HG03378 (cell line): ENCODE results near the gene SHLD1.

Experiments
- ATAC-seq: cut with Tn5 transposase; IDR thresholded peaks from one replicate; pipeline ENCODE4 v1.9.1; 2021; ENCODE audit warnings: mild to moderate bottlenecking, moderate library complexity; ENCODE audit not compliant: unreplicated experiment

The SHLD1 gene

DNA sequence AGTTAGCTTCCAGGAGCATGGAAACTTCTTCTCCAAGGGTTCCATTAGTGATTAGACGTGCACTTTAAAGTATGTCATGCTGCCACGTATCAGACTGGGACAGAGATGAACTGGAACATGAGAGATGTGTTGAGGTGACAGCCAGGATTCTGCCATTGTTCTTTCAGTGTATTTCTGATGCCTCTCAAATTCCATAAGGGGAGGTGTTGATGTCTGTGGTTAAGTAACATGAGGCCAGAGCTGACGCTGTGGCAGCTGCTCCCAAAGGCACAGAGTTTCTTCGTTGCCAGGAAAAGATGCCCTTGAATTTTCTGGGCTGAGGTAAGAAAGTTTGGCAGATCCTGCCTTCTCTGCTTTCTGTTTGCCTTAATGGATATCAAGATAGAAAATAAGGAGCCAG is 136.6 kb downstream of the SHLD1 start:
- ATAC-seq = no peak

GRCh38 chr20:5887386-5887785 is 137.2 kb downstream of the SHLD1 start:
- no peak for ATAC-seq

- ATAC-seq = no peak
Measured at GRCh38 chr20:5888041-5888440, 137.8 kb downstream of the SHLD1 start.

DNA sequence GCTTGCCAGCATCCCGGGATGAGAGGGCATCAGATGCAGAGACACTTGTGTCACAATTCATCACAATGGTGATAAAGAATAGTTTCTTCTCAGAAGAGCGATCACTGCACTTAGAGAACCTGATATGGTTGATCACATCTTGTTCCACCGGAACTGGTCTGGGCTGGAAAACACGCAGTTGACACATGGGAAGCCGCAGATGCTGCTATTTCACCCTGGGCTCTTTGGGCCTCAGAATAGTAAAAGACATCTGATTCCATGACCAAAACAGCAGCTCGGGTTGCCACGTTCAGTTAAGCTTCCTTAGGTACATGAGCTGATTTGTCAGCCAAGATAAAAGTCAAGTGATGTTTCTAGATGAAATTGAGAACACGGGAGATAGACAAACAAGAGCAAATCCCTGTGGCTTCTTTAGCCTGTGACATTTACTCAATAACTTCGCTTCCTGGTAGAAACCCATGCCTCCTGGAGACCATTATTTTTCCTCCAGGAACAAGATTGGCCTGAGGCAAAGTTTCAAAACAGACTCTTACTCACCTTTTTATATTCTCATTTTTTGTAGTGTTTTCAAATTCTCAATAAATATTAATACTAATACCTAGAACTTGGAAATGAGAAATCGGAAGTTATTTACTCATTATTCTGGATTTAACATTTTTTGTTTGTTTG is 140.7 kb downstream of the SHLD1 start:
- no peak for ATAC-seq

DNA sequence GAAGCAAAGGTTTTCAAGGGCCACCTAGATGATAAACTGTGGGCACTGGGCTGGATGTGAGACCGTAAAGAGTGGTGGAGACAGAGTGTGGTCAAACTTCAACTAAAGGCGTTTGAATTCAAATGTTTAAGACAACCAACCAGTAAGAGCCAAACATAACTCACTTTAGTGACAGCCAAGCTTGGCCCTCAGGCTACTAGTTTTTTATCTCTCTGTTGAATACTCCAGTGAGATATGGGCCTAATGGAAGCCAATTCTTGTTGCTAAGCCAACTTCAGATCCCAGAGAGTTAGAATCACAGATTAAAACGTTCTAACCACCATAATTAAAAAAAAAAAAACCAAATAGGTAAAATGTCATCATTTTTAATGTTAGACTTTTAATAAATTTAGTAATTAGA is 142.9 kb downstream of the SHLD1 start:
- no peak for ATAC-seq

- ATAC-seq = no peak
Measured at GRCh38 chr20:5893621-5894020, 143.4 kb downstream of the SHLD1 start.

GRCh38 chr20:5895626-5896025 is 145.4 kb downstream of the SHLD1 start:
- ATAC-seq = no peak

GRCh38 chr20:5899444-5899843 is 149.2 kb downstream of the SHLD1 start:
- no peak for ATAC-seq

GRCh38 chr20:5900908-5901307 is 150.7 kb downstream of the SHLD1 start:
- no peak for ATAC-seq

- no peak for ATAC-seq
Measured at GRCh38 chr20:5908981-5909380, 158.8 kb downstream of the SHLD1 start.

DNA sequence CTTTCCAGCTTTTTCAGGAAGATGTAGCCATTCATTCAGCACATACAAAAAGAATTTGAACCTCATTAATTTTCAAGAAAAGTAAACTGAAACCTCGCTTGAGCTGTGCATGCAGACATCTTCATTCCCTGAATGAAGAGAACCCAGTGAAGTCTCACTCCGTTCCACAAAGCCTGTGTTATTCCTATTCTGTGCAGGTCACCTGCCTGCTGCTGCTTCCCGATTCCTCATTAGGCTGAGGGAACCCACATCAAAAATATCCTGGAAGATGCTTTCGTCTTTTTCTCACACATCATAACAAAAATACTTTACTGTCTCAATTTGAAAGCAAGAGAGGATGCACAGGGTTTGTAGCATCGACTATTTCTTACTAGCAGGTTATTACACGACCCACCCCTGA is 160.0 kb downstream of the SHLD1 start:
- no peak for ATAC-seq

DNA sequence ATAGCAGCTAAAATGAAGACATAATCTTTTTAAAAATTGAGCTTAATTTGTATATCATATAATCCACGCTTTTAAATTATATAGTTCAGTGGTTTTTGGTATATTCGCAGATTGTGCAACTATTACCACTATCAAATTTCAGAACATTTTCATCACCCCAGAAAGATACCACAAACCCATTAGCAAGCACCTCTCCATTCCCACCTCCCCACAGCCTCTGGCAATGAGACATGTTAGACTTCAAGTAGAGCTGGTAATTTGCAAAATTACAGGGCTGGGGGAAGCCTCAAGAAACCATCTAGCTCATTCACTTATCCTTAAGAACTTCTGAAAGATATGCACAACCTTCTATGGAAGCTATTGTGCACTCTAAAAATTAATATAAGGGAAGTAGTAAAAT is 163.0 kb downstream of the SHLD1 start:
- ATAC-seq = no peak
